NCI-H748 (cell line): ENCODE results near the gene GLIS2.

Experiments used
- DNase-seq: peaks from one replicate; lab custom pipeline; 2025; ENCODE audit not compliant: unreplicated experiment; lab: John Stamatoyannopoulos, UW

GLIS2 gene

GRCh38 chr16:4319454-4320421 is 3.9 kb downstream of the GLIS2 start:
- DNase-seq, result no peak

DNA sequence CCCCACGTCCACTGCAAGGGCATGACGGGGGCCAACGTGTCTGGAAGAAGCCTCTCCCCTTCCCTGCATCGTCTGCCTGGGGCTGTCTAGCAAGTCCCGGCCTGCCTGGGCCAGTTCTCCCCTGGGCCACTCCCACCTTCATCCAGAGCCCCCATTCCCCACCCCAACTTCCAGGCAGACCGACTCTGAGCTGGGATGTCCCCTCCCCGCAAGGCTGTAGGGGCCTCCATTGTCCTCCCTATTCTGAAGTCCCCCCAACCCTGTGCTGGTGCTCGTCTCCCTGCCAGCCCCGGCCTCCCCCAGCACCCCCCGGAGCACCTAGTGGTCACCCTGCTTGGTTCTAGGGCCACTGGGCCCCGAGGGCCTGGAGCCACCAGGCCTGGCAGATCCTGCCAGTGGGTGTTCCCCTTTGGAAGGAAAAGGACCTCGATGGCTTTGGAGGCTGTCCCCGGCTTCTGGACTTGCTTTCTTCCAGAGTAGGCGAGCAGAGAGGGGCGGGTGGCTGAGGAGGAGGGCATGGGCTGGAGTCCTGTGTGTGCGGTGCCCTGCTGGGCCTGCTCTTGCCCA is 4.8 kb downstream of the GLIS2 start:
- no peak for DNase-seq

- no peak for DNase-seq
These were observed 5.6 kb downstream of the GLIS2 start for GRCh38 chr16:4321286-4322120.

DNA sequence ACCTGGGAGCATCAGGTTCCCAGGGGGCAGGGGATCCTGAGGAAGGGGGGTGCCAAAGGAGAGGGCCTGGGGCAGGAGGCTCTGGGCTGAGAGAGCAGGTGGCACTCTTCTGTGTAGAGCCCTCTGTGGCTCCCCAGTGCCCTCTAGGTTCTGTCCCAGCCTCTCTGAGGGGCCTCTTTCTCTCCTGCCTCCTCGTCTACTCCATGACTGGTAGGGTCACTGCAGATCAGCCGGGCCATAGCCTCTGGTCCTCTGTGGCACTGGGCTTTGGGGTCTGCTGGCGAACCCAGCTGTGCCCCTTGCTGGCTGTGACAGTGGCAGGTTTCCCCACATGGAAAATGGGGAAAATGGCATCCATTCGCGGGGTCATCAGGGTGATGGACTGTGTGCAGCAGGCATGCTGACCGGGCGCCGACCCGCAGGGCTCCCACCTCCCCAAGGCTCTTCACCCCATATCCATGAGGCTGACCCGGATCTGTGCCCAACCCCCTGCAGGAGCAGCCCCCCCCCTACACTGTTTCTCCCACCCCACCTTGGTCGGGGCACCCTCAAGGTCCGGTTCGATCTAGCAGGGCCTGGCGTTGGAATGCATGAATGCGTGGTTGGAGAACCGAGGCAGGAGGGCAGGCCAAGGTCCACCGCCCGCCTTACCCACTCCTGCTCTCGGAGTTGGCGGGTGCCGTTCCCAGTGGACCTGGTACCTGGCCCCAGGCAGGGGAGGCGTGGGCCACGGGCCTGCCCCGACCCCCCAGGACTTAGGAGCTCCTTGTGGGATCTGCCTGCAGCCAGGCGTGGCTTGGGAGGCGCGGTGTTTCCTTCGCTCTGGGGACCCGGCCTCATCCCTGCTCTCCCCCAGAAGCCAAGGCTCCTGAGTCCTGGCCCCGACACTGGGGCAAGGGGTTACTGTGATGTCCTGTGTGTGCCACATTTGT is 6.5 kb downstream of the GLIS2 start:
- DNase-seq, result no peak

DNA sequence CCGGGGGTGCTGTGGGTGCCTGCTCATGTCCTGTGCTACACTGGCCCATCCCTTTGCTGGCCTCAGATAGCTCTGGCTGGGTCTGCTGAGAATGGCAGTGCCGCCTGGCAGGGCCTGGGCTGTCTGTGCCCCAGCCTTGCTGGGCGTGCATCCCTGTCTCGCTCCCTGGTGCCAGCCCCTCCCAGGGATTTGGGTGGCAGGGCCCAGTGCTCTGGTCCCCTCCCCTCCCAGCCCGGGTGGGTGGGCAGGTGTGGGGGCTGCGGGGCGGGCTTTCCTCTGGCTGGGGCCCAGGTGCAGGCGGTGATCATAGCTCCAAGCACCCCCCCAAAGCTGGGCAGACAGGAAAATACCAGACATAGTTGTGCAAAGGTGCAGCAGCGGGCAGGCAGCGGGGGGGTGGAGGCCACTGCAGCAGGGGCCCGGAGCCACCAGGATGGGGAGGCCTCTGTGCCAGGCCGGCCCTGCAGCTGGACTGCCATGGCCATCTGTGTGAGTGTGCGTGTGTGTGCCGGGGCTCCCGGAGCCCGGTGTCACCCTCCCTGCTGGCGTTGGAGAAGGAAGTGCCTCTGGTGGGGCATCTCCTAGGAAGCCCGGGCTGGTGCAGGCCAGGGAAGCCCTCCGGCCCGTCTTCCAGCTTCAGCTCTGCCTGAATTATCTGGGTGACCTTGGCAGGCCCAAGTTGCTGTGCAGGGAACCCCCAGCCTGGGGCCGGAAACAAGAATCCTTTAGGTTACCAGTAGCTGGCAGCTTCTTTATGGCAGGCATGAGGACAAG is 7.4 kb downstream of the GLIS2 start:
- no peak for DNase-seq

DNA sequence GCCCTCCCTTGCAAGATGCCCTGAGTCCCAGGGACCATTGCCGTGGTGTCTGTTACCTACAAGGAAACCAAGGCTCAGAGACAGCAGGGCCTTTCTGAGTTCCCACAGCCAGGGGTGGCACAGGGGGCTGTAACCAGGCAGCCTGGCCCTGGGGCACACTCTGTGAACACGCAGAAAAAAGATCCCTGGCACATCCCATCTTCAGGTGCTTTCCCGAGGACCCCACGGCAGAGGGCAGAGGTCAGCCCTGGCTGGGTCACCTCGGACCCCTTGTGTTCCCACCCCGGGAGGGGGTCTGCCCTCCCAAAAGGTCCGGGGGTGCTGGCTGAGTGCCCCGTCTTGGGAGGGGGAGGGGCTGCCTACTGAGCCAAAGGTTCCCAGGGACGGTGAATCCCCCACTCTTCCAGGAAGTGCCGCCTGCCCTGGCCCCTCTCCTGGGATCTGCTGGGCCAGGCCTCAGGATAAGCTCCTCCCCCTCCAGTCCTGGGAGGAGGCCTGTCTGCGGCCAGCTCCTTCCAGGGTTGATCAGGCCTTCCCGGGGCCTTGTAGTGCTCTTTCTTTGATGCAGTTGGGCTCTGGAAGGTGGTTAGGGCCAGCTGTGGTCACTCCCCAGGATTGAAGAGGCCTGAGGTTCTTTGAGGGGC is 8.1 kb downstream of the GLIS2 start:
- DNase-seq, result no peak

DNA sequence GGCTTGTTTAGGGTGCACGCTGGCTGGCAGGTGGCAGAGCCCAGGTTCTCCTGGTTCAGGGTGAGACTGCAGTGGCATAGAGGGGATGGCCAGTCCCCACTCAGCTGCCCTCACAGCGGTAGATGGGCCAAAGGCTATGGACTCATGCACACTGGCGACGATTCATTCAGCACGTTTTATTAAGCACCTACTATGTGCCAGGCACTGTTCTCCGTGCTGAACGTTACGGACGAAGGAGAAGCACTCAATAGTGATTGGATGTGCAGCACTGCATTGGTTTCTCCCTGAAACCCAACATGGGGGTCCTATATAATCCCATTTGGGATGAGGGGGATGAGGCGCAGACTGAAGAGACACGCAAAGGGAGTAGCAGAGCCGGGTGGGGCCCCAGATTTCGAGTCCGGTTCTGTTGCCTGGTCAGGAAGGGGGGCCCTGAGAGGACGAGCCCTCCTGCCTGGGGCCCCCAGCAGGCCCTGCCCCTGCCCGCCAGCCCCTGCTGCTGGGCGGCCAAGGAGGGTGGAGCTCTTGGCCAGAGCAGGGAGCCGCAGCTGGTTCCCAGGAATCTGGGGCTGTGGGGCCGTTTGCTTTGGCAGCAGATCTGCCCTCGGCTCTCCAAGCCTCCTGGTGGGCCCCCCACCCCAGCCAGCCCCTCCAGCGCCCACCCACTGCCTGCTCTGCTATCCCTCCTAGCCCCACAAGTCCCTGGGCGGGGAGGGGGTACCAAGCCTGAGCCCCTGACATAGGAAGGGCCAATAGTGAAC is 8.8 kb downstream of the GLIS2 start:
- DNase-seq, result no peak

DNA sequence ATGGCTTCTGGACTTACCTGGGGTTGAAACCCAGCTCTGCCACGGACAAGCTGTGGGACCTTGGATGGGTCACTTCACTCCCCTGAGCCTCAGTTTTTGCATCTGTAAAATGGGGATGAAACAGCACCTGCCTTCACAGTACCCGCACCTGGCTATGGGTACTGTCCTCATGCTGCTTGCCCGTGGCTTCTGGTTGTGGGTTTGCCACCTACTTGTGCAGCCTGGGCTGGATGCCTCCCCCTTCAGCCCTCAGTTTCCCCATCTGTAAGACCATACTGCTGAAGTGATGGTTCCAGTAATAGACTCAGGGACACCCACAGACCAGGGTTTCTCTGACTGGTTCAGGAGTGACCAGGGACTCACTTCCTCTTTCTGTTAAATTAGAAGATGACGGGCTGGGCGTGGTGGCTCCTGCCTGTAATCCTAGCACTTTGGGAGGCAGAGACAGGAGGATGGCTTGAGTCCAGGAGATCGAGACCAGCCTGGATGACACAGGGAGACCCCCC is 9.4 kb downstream of the GLIS2 start:
- no peak for DNase-seq

DNA sequence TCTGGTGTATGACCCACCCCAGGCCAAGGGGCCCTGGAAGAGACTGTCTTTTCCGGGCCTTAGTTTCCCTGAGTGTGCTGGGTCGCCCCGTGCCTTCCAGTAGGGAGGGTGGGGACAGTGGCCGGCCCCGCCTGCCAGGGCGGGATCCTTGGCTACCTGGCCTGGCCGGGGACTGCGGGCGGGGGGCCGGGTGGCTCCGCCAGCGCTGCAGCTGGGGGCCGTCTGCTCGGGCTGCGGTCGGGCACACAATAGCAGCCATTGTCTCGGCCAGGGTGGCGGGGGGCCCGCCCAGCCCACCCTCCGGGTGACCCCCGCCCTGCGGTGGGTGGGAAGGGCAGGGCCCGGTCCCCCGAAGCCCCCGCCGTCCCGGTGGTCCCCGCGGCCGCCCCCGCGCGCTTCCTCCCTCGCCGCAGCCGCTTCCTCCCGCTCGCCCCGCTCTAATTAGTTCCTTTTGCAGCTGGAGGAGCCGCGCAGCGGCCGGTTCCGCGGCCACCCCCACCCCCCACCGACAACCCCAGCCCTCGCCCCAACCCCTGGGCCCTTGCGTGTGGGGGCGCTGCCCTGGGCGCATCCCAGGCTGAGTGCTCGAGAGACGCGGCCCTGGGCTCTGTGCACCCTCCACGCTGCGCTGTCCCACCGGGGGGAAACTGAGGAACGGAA is 11.6 kb downstream of the GLIS2 start:
- DNase-seq, result no peak

GRCh38 chr16:4328046-4328781 is 12.3 kb downstream of the GLIS2 start:
- no peak for DNase-seq

DNA sequence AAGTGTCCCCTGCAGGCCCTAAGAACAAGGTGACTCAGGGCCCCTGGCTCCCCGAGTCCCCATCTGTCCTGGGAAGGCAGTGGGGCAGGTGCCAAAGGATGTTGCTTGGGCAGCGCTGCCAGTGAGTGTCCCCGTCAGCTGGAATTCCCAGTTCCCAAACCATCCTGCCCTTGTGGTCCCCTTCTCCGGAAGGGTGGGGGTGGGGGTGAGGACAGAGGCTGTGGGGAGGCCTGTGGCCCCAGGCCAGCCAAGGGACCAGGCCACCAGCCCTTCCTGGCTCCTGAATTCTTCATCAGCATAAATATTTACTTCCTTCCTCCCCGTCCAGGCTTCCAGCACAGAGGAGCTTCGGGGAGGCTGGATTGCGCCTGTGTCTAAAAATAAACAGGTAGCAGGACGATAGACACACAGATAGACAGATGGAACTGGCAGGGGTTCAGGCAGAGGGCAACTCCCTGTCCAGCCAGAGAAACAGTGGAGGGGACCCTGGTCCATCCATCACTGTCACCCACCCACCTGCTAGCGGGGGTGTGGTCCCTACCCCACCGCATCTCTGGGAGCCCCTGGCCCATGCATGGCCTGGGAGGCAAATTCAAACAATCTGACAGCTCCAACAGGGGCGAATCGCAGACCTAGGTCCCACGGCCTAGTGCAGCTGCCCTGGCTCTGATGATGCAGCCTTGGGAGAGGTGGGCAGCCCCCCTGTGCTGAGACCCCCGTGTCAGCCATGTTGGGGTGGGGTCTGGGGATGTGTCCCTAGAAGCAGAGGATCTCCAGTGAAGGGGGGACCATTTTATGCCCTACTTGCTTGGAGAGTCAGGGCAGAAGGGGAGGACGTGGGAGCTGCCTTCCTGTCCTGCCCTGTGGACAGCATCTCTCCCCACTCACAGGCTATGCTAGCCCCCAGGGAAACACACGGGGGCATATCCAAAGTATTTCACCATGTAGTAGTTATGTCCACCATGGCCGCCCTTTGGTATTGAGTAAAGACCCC is 13.2 kb downstream of the GLIS2 start:
- no peak for DNase-seq

DNA sequence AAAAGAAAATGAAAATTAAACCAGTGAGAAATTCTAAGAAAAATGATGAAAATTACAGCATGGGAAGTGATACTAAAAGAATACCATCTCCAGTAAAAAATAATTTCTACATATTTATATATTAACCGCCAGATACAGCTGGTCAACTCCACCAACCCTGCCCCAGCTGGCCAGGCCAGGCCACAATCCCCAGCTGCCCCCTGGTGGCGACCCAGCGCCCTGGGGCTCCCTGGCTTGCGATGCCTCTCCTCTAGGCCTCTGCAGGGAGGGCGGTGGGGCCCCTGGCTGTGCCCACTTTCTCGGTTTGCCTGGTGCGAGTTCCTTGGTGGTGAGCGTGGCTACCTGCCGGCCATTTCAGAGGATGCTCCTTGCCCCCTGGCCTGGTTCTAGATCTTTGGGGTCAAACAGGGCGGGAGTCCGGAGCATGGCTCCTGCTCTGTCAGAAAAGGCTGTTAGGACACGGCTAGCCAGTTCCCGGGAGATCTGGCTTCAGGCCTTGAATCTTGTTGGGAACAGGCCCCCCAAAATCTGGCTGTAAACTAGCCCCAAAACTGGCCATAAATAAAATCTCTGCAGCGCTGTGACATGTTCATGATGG is 14.5 kb downstream of the GLIS2 start:
- DNase-seq, result peak; percentile 18

DNA sequence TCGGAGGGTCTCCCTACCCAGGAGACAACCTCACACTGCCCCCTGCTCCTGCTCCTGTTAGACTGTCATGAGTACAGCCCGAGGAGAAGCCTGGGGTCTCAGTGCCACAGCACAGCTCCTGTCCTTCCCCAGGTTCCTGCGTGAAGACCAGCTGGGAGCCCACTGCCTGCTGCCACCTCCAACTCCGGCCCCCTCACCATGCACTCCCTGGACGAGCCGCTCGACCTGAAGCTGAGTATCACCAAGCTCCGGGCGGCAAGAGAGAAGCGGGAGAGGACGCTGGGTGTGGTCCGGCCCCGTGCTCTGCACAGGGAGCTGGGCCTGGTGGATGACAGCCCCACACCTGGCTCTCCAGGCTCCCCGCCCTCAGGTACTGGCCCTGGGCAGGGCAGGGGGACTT is 16.2 kb downstream of the GLIS2 start:
- DNase-seq, result no peak

DNA sequence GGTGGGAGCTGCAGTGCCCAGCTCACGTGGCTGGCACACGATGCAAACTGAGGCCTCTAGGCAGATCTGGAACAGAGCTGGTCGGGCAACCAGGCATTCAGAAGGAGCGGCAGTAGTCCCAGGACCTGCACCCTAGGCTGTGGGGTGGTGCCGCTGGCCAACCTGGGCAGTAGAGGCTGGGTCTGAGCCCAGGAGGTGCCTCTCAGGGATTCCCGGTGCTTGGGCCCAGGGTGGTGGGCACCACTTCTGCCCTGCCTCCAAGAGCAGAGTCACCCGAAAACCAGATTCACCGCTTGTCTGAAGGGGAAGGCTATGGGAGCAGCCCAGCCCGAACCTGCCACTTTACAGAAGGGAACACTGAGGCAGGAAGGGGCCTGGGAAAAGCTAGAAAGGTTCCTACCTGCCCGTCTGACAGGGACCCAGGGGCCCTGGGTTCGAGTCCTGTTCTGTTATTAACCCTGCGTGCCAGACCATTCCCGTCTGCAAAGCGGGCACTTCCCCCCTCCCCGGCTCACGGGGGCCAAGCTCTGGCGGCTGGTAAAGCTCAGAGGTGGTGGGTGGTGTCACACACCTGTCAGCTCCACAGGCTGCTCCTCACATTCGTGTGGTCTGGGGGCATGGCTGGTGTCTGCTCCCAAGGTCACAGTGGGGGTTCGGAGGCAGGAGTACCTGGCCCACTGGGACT is 16.9 kb downstream of the GLIS2 start:
- DNase-seq, result no peak

- DNase-seq, result no peak
These were observed 17.4 kb downstream of the GLIS2 start for GRCh38 chr16:4333308-4333638.
